HepG2 (cell line): ENCODE results near the gene COPS3. TPM values are rescaled to one million over a fixed set of nuclear protein-coding genes. Genes with fewer than 3 reads are reported as not detected.

Experiments
- ATAC-seq: fragments of 200-7000 bp; cut with Tn5 transposase; 3 replicates; pipeline ENCODE4 v1.9.1; 2020; ENCODE audit warnings: mild to moderate bottlenecking, moderate library complexity
- BruUV-seq: library from RNA; stranded (reverse); fragments of 400-500 nt; replicated peaks from 2 replicates; lab custom pipeline; 2021; lab: Mats Ljungman, UMichigan
- CTCF ChIA-PET: fragments of 300-600 bp; formaldehyde crosslinking; extraction: SDS; loops from one replicate; lab custom pipeline; 2021; ENCODE audit warnings: low total read pairs, inconsistent platforms, low intra/inter-chr PET ratio; lab: Yijun Ruan, JAX
- POLR2A ChIA-PET: fragments of 350-600 bp; sonication (Branson Sonifier 250); formaldehyde crosslinking; loops from one replicate; lab custom pipeline; 2020; ENCODE audit warnings: antibody characterized with exemption, inconsistent platforms; lab: Yijun Ruan, JAX
- DNase-seq: peaks from one replicate; pipeline ENCODE4 v3.0.0-alpha.2; 2015; ENCODE audit warnings: low spot score
- FAIRE-seq: peaks from 3 replicates; lab custom pipeline; 2011; peaks lifted over from hg19 to GRCh38; lab: Jason Lieb, UNC
- H2AFZ ChIP-seq: one replicate; pipeline ENCODE4 v1.6.1; 2011; ENCODE audit warnings: low read length, inconsistent platforms
- H3K27ac ChIP-seq: fragments of 300-600 bp; 3 replicates; pipeline ENCODE4 v1.8.0; 2011; ENCODE audit warnings: mixed run types, mild to moderate bottlenecking, mixed read lengths, low read length, inconsistent platforms; ENCODE audit not compliant: insufficient read depth; ENCODE audit errors: extremely low read length
- H3K27me3 ChIP-seq, 2 experiments: fragments of 200-600 bp in 1 of 2; 2 replicates in 1 of 2; 3 replicates in 1 of 2; pipeline versions ENCODE4 v1.6.0 to v1.8.0; 2011; ENCODE audit warnings: low read length in 2 of 2, mild to moderate bottlenecking in 2 of 2, moderate library complexity in 2 of 2, inconsistent platforms in 1 of 2; ENCODE audit not compliant: insufficient read depth in 2 of 2, control insufficient read depth in 1 of 2
- H3K36me3 ChIP-seq, 2 experiments: fragments of 200-600 bp in 1 of 2; replicated peaks in 1 of 2; 2 replicates in 1 of 2; 3 replicates in 1 of 2; pipeline versions ENCODE4 v1.5.1 to v1.8.0; 2011; ENCODE audit warnings: low read length in 2 of 2, inconsistent platforms in 1 of 2; ENCODE audit not compliant: insufficient read depth in 2 of 2, control insufficient read depth in 1 of 2
- H3K4me1 ChIP-seq: 2 replicates; pipeline ENCODE4 v1.5.1; 2012; ENCODE audit warnings: low read length, inconsistent platforms; ENCODE audit not compliant: insufficient read depth
- H3K4me2 ChIP-seq: 2 replicates; pipeline ENCODE4 v1.6.0; 2011; ENCODE audit warnings: low read depth, low read length, inconsistent platforms
- H3K4me3 ChIP-seq, 3 experiments: fragments of 200-600 bp in 1 of 3; sonication (generic), shearing (Covaris generic) in 1 of 3; replicated peaks in 1 of 3; 2 replicates each; pipeline ENCODE4 v1.5.1; 2011 to 2016; ENCODE audit warnings: low read length in 3 of 3, inconsistent platforms in 2 of 3, low read depth in 2 of 3, mild to moderate bottlenecking in 2 of 3, control low read depth in 1 of 3, mixed read lengths in 1 of 3; ENCODE audit not compliant: insufficient read depth in 1 of 3
- H3K79me2 ChIP-seq: one replicate; pipeline ENCODE4 v1.6.1; 2011; ENCODE audit warnings: low read length, inconsistent platforms; ENCODE audit not compliant: insufficient read depth
- H3K9ac ChIP-seq: 2 replicates; pipeline ENCODE4 v1.6.0; 2011; ENCODE audit warnings: mild to moderate bottlenecking, low read depth, low read length, inconsistent platforms; ENCODE audit not compliant: insufficient read depth
- H3K9me3 ChIP-seq: 2 replicates; pipeline ENCODE4 v1.5.1; 2012; ENCODE audit warnings: mild to moderate bottlenecking, low read length
- H4K20me1 ChIP-seq: 2 replicates; pipeline ENCODE4 v1.6.0; 2011; ENCODE audit warnings: inconsistent platforms, mild to moderate bottlenecking, low read length, moderate library complexity; ENCODE audit not compliant: insufficient read depth
- CHCHD3 ChIP-seq: sonication (generic); formaldehyde crosslinking; IDR thresholded peaks from 2 replicates; pipeline ENCODE4 v1.8.0; 2022; ENCODE audit warnings: mild to moderate bottlenecking, missing genetic modification reagents, moderate library complexity
- FOXM1 ChIP-seq: sonication (generic); formaldehyde crosslinking; IDR thresholded peaks from 2 replicates; pipeline ENCODE4 v1.5.0; 2020; ENCODE audit warnings: missing genetic modification reagents
- HES4 ChIP-seq: sonication (generic); formaldehyde crosslinking; IDR thresholded peaks from 2 replicates; pipeline ENCODE4 v1.9.0; 2021; ENCODE audit warnings: mild to moderate bottlenecking, missing genetic modification reagents, borderline replicate concordance
- KLF15 ChIP-seq: sonication (generic); formaldehyde crosslinking; IDR thresholded peaks from 2 replicates; pipeline ENCODE4 v1.8.1; 2023; ENCODE audit warnings: borderline replicate concordance, mild to moderate bottlenecking, inconsistent platforms, missing genetic modification reagents, mixed read lengths
- SMARCE1 ChIP-seq: fragments of 450-650 bp; IDR thresholded peaks from 2 replicates; pipeline ENCODE4 v1.6.1; 2017; ENCODE audit warnings: borderline replicate concordance
- ZMAT3 ChIP-seq: sonication (generic); formaldehyde crosslinking; conservative IDR thresholded peaks from 2 replicates; pipeline ENCODE4 v1.7.0; 2021; ENCODE audit warnings: missing genetic modification reagents
- ZNF121 ChIP-seq: sonication (generic); formaldehyde crosslinking; IDR thresholded peaks from 2 replicates; pipeline ENCODE4 v1.5.0; 2020; ENCODE audit warnings: mild to moderate bottlenecking, missing genetic modification reagents
- ZNF143 ChIP-seq: sonication (generic); formaldehyde crosslinking; IDR thresholded peaks from 2 replicates; pipeline ENCODE4 v1.4.0; 2020; ENCODE audit warnings: missing genetic modification reagents
- ZNF234 ChIP-seq: sonication (generic); formaldehyde crosslinking; conservative IDR thresholded peaks from 2 replicates; pipeline ENCODE4 v1.5.1; 2020; ENCODE audit warnings: mild to moderate bottlenecking, missing genetic modification reagents
- ZNF562 ChIP-seq: sonication (generic); formaldehyde crosslinking; IDR thresholded peaks from 2 replicates; pipeline ENCODE4 v1.8.0; 2022; ENCODE audit warnings: missing genetic modification reagents, borderline replicate concordance
- WGBS: methylation state at CpG from one replicate; pipeline ENCODE4 v1.1.6; 2017; ENCODE audit warnings: low lambda C conversion rate; 5-methylcytosine and 5-hydroxymethylcytosine counted together
- in situ Hi-C: cut with HindIII; loops from 2 replicates; pipeline ENCODE4 v1.10.0; 2017; ENCODE audit warnings: low pct_unique_long_range_greater_than_20kb; ENCODE audit not compliant: extremely low pct_ligation_motif_present
- intact Hi-C: fragments of 100-400 bp; cut with micrococcal nuclease; formaldehyde crosslinking; loops from one replicate; pipeline ENCODE4 v1.10.0; 2022; ENCODE audit not compliant: unreplicated experiment
- polyA plus RNA-seq, 8 experiments: library from polyadenylated mRNA; depleted of rRNA in 3 of 8; stranded (reverse) in 7 of 8; unstranded in 1 of 8; fragments of >200 nt; fragmentation: Illumina TruSeq in 4 of 8; extraction: Trizol in 4 of 8; gene quantifications; 2 replicates each; pipeline versions ENCODE4 v1.2.1 to v1.2.3, GENCODE V29; 2011 to 2016; ENCODE audit warnings: low read depth in 4 of 8, missing spikeins in 1 of 8, mixed read lengths in 1 of 8; ENCODE audit not compliant: insufficient read depth in 1 of 8
- total RNA-seq, 5 experiments: library from RNA; depleted of rRNA; stranded (reverse); fragments of >200 nt; fragmentation: Illumina TruSeq; extraction: Trizol; gene quantifications; 2 replicates each; pipeline ENCODE4 v1.2.3, GENCODE V29; 2016; ENCODE audit warnings: low read depth in 1 of 5
- TF ChIP-seq, protein P1 (sequence below): sonication (generic); formaldehyde crosslinking; IDR thresholded peaks from 2 replicates; pipeline ENCODE4 v1.8.0; 2022; ENCODE audit warnings: mild to moderate bottlenecking, missing genetic modification reagents, moderate library complexity
- TF ChIP-seq, protein P2 (sequence below): IDR thresholded peaks from 2 replicates; pipeline ENCODE4 v1.6.1; 2012; ENCODE audit warnings: low read depth, low read length, improper control_type of control experiment

The COPS3 gene
- total and polyA plus RNA-seq, 2 of the 13 experiments (the other 11 are each of a cell fraction or from before 2014, with no cell fraction given) = 46.3 to 103 TPM

- Histone ChIP-seq H3K27me3 (no peaks in the 10 kb centered on the region), H3K9me3 (no peaks in the 10 kb centered on the region), H3K9ac (no peak overlapping the region), H2AFZ (no peak overlapping the region), H3K27ac (no peak overlapping the region), H4K20me1 (no peaks in the 10 kb centered on the region), H3K4me3 (no peak overlapping the region), H3K4me1 (no peaks in the 10 kb centered on the region), H3K79me2 (no peaks in the 10 kb centered on the region), H3K4me2 (no peak overlapping the region), H3K36me3 (no peaks in the 10 kb centered on the region)
- intact Hi-C loops (no loop called here), in situ Hi-C loops (no loop called here)
- WGBS = 73% methylated on average over 4 of the region's 4 CpGs
- POLR2A ChIA-PET = no interaction called here
- TF ChIP-seq HES4 (no peak), ZNF562 (CRISPR knock-in tag) (no peak), ZNF143 (CRISPR knock-in tag) (no peak), FOXM1 (no peak), ZMAT3 (CRISPR knock-in tag) (no peak), KLF15 (CRISPR knock-in tag) (no peak), CHCHD3 (CRISPR knock-in tag) (no peak), ZNF121 (CRISPR knock-in tag) (no peak), SMARCE1 (no peak), ZNF234 (CRISPR knock-in tag) (no peak)
- TF ChIP-seq, protein P1, sequence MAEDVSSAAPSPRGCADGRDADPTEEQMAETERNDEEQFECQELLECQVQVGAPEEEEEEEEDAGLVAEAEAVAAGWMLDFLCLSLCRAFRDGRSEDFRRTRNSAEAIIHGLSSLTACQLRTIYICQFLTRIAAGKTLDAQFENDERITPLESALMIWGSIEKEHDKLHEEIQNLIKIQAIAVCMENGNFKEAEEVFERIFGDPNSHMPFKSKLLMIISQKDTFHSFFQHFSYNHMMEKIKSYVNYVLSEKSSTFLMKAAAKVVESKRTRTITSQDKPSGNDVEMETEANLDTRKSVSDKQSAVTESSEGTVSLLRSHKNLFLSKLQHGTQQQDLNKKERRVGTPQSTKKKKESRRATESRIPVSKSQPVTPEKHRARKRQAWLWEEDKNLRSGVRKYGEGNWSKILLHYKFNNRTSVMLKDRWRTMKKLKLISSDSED (CRISPR knock-in tag) = no peak
- TF ChIP-seq, protein P2, sequence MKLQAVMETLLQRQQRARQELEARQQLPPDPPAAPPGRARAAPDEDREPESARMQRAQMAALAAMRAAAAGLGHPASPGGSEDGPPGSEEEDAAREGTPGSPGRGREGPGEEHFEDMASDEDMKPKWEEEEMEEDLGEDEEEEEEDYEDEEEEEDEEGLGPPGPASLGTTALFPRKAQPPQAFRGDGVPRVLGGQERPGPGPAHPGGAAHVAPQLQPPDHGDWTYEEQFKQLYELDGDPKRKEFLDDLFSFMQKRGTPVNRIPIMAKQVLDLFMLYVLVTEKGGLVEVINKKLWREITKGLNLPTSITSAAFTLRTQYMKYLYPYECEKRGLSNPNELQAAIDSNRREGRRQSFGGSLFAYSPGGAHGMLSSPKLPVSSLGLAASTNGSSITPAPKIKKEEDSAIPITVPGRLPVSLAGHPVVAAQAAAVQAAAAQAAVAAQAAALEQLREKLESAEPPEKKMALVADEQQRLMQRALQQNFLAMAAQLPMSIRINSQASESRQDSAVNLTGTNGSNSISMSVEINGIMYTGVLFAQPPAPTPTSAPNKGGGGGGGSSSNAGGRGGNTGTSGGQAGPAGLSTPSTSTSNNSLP = no peak
- no peak for ATAC-seq
- no peak for DNase-seq
- CTCF ChIA-PET = no interaction called here
- BruUV-seq = no TSS peak
- no peak for FAIRE-seq
Measured at GRCh38 chr17:17295141-17295540, 14.1 kb upstream of the COPS3 start.
